PC-3 (cell line): ENCODE data around the gene PMEPA1. TPM values are rescaled to one million over a fixed set of nuclear protein-coding genes. Genes with fewer than 3 reads are reported as not detected.

Experiments used
- ATAC-seq: fragments of 200-7000 bp; cut with Tn5 transposase; 2 replicates; pipeline ENCODE4 v1.9.1; 2020; ENCODE audit warnings: mild to moderate bottlenecking, moderate library complexity
- BruUV-seq: library from RNA; stranded (reverse); fragments of 400-500 nt; replicated peaks from 2 replicates; lab custom pipeline; 2021; lab: Mats Ljungman, UMichigan
- CTCF ChIA-PET: fragments of 300-600 bp; sonication (Branson Sonifier 250); formaldehyde crosslinking; loops from one replicate; lab custom pipeline; 2022; ENCODE audit warnings: antibody characterized with exemption; lab: Charles Lee
- POLR2A ChIA-PET: fragments of 300-600 bp; sonication (Branson Sonifier 250); formaldehyde crosslinking; loops from one replicate; lab custom pipeline; 2022; ENCODE audit warnings: antibody characterized with exemption; ENCODE audit not compliant: unreplicated experiment; lab: Charles Lee
- DNase-seq: peaks from one replicate; pipeline ENCODE4 v3.0.0-alpha.2; 2015
- H2AFZ ChIP-seq: fragments of 300-600 bp; sonication (generic); 2 replicates; pipeline ENCODE4 v1.6.0; 2016; ENCODE audit warnings: antibody characterized with exemption, low read length
- H3F3A ChIP-seq: fragments of 300-600 bp; sonication (generic); one replicate; pipeline ENCODE4 v1.6.0; 2017; ENCODE audit warnings: antibody characterized with exemption, low read length, control low read depth, mild to moderate bottlenecking; ENCODE audit not compliant: unreplicated experiment
- H3K27ac ChIP-seq: fragments of 300-600 bp; sonication (generic); 2 replicates; pipeline ENCODE4 v1.5.1; 2016; ENCODE audit warnings: mild to moderate bottlenecking, low read length
- H3K27me3 ChIP-seq: fragments of 300-600 bp; sonication (generic); 2 replicates; pipeline ENCODE4 v1.6.1; 2016; ENCODE audit warnings: low read length, mixed read lengths
- H3K36me3 ChIP-seq: fragments of 300-600 bp; sonication (generic); 2 replicates; pipeline ENCODE4 v1.6.1; 2016; ENCODE audit warnings: low read depth, mixed run types, low read length, mixed read lengths
- H3K4me1 ChIP-seq: fragments of 300-600 bp; sonication (generic); 2 replicates; pipeline ENCODE4 v1.5.1; 2016; ENCODE audit warnings: low read length; ENCODE audit not compliant: insufficient read depth
- H3K4me2 ChIP-seq: fragments of 300-600 bp; sonication (generic); 2 replicates; pipeline ENCODE4 v1.6.0; 2016; ENCODE audit warnings: low read length
- H3K4me3 ChIP-seq: fragments of 300-600 bp; sonication (generic); 2 replicates; pipeline ENCODE4 v1.5.1; 2016; ENCODE audit warnings: mild to moderate bottlenecking, low read length, mixed read lengths
- H3K79me2 ChIP-seq: fragments of 300-600 bp; sonication (generic); 2 replicates; pipeline ENCODE4 v1.6.1; 2017; ENCODE audit warnings: low read length, mixed read lengths
- H3K9ac ChIP-seq: fragments of 300-600 bp; sonication (generic); 2 replicates; pipeline ENCODE4 v1.6.0; 2016; ENCODE audit warnings: mild to moderate bottlenecking, low read length
- H3K9me2 ChIP-seq: fragments of 300-600 bp; sonication (generic); replicated peaks from 2 replicates; pipeline ENCODE4 v1.6.1; 2016; ENCODE audit warnings: mixed run types, low read length, mixed read lengths
- H3K9me3 ChIP-seq: fragments of 300-600 bp; sonication (generic); 2 replicates; pipeline ENCODE4 v1.6.1; 2016; ENCODE audit warnings: low read length, mixed read lengths
- H4K20me1 ChIP-seq: fragments of 300-600 bp; sonication (generic); 2 replicates; pipeline ENCODE4 v1.6.1; 2016; ENCODE audit warnings: low read length, mixed read lengths
- EZH2 ChIP-seq: fragments of 300-600 bp; sonication (generic); IDR thresholded peaks from one replicate; pipeline ENCODE4 v1.6.1; 2017; ENCODE audit warnings: antibody characterized with exemption, mild to moderate bottlenecking, low read length; ENCODE audit not compliant: unreplicated experiment
- EZH2phosphoT487 ChIP-seq: fragments of 300-600 bp; sonication (generic); IDR thresholded peaks from 2 replicates; pipeline ENCODE4 v1.6.1; 2018; ENCODE audit warnings: mild to moderate bottlenecking, antibody characterized with exemption, low read length, borderline replicate concordance
- intact Hi-C: fragments of 100-400 bp; cut with micrococcal nuclease; formaldehyde crosslinking; loops from 2 replicates; pipeline ENCODE4 v1.9.0; 2023
- total RNA-seq: library from RNA; depleted of rRNA; stranded (reverse); fragments of >200 nt; gene quantifications from 2 replicates; pipeline ENCODE4 v1.2.3, GENCODE V29; 2014
- TF ChIP-seq, protein P1 (sequence below): fragments of 300-600 bp; sonication (generic); conservative IDR thresholded peaks from 2 replicates; pipeline ENCODE4 v1.5.1; 2017; ENCODE audit warnings: antibody characterized with exemption, low read depth, mild to moderate bottlenecking, low read length

The PMEPA1 gene
- total RNA-seq, 1 experiment from 2014 or later: 21.9 TPM

- DNase-seq (no peak), ATAC-seq (no peak)
- Histone ChIP-seq H3K9me2 (no peaks in the 10 kb centered on the region), H3K9me3 (no peaks in the 10 kb centered on the region), H3K4me2 (no peak overlapping the region), H3K4me1 (peaks cover 9% of the 10 kb centered on the region; the same call in 1 of the 2 replicates), H3K36me3 (no peaks in the 10 kb centered on the region), H3K27me3 (no peaks in the 10 kb centered on the region), H3K79me2 (no peaks in the 10 kb centered on the region), H2AFZ (no peak overlapping the region), H3K27ac (no peak overlapping the region), H3F3A (no peaks in the 10 kb centered on the region), H3K9ac (no peak overlapping the region), H3K4me3 (no peak overlapping the region), H4K20me1 (no peaks in the 10 kb centered on the region)
- intact Hi-C loops: no loop called here
- TF ChIP-seq, protein P1, sequence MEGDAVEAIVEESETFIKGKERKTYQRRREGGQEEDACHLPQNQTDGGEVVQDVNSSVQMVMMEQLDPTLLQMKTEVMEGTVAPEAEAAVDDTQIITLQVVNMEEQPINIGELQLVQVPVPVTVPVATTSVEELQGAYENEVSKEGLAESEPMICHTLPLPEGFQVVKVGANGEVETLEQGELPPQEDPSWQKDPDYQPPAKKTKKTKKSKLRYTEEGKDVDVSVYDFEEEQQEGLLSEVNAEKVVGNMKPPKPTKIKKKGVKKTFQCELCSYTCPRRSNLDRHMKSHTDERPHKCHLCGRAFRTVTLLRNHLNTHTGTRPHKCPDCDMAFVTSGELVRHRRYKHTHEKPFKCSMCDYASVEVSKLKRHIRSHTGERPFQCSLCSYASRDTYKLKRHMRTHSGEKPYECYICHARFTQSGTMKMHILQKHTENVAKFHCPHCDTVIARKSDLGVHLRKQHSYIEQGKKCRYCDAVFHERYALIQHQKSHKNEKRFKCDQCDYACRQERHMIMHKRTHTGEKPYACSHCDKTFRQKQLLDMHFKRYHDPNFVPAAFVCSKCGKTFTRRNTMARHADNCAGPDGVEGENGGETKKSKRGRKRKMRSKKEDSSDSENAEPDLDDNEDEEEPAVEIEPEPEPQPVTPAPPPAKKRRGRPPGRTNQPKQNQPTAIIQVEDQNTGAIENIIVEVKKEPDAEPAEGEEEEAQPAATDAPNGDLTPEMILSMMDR: no peak
- no peak for TF ChIP-seq EZH2
- ChIA-PET POLR2A (no interaction called here), CTCF (no interaction called here)
- no TSS peak for BruUV-seq
Measured at GRCh38 chr20:57756921-57757320, 47.1 kb upstream of the PMEPA1 start.

DNA sequence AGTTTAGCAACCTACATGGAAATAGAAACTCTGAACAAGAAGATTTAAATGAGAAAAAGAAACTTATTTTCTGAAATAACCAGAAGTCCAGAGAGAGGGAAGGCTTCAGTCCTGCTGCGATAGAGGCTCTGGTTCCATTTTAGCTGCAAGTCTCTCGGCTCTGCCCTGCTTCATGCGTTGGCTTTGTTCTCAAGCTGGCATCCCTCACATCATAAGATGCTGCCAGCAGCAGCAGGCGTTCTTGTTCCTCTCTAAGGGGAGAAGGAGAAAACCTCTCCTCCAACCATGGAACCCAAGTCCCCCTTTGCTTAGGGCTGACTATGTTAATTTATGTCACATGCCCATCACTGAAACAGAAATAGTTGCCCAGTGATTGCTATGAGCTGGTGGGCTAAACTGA, 46.4 kb upstream of the PMEPA1 start:
- Histone ChIP-seq H3K27ac (no peak overlapping the region), H4K20me1 (no peaks in the 10 kb centered on the region)

GRCh38 chr20:57755609-57756008, 45.8 kb upstream of the PMEPA1 start:
- H3K36me3 ChIP-seq: no peaks in the 10 kb centered on the region
- intact Hi-C loops: no loop called here
- H3K4me3 ChIP-seq: no peak overlapping the region
- no peak overlapping the region for H3K9ac ChIP-seq
- H3K27ac ChIP-seq: no peak overlapping the region
- no peaks in the 10 kb centered on the region for H3K4me1 ChIP-seq
- no peaks in the 10 kb centered on the region for H3K9me2 ChIP-seq
- H3K4me2 ChIP-seq: no peak overlapping the region
- BruUV-seq: no TSS peak
- no peaks in the 10 kb centered on the region for H3K79me2 ChIP-seq
- TF ChIP-seq, protein P1: no peak
- TF ChIP-seq EZH2 (no peak), EZH2phosphoT487 (no peak)
- H4K20me1 ChIP-seq: no peaks in the 10 kb centered on the region
- no peak overlapping the region for H2AFZ ChIP-seq
- DNase-seq (no peak), ATAC-seq (no peak)
- no peaks in the 10 kb centered on the region for H3K27me3 ChIP-seq
- H3F3A ChIP-seq: no peaks in the 10 kb centered on the region
- CTCF ChIA-PET: no interaction called here
- POLR2A ChIA-PET: no interaction called here
- H3K9me3 ChIP-seq: no peaks in the 10 kb centered on the region

More for the DNA sequence above, 46.4 kb upstream of the PMEPA1 start:
- H3K9me3 ChIP-seq: no peaks in the 10 kb centered on the region
- no peak overlapping the region for H2AFZ ChIP-seq
- ChIA-PET CTCF (no interaction called here), POLR2A (no interaction called here)
- no peaks in the 10 kb centered on the region for H3K36me3 ChIP-seq
- TF ChIP-seq, protein P1: no peak
- TF ChIP-seq EZH2phosphoT487: no peak
- no peak for TF ChIP-seq EZH2
- H3K4me3 ChIP-seq: no peak overlapping the region
- ATAC-seq: no peak
- no TSS peak for BruUV-seq
- DNase-seq: no peak
- H3K4me2 ChIP-seq: no peak overlapping the region
- H3K9ac ChIP-seq: no peak overlapping the region
- H3K4me1 ChIP-seq: peaks cover 4% of the 10 kb centered on the region; the same call in 1 of the 2 replicates
- intact Hi-C loops: no loop called here
- no peaks in the 10 kb centered on the region for H3F3A ChIP-seq
- H3K27me3 ChIP-seq: no peaks in the 10 kb centered on the region
- no peaks in the 10 kb centered on the region for H3K9me2 ChIP-seq
- no peaks in the 10 kb centered on the region for H3K79me2 ChIP-seq
